Activated naive CD4-positive, alpha-beta T cell (primary cell): ENCODE data around the gene C9orf78.

Experiments
- DNase-seq, 4 experiments: peaks; one replicate each; lab custom pipeline; 2025; lab: John Stamatoyannopoulos, UW

C9orf78 gene

GRCh38 chr9:129840034-129840433 lies 5.0 kb upstream of the C9orf78 start:
- DNase-seq = no peak

DNA sequence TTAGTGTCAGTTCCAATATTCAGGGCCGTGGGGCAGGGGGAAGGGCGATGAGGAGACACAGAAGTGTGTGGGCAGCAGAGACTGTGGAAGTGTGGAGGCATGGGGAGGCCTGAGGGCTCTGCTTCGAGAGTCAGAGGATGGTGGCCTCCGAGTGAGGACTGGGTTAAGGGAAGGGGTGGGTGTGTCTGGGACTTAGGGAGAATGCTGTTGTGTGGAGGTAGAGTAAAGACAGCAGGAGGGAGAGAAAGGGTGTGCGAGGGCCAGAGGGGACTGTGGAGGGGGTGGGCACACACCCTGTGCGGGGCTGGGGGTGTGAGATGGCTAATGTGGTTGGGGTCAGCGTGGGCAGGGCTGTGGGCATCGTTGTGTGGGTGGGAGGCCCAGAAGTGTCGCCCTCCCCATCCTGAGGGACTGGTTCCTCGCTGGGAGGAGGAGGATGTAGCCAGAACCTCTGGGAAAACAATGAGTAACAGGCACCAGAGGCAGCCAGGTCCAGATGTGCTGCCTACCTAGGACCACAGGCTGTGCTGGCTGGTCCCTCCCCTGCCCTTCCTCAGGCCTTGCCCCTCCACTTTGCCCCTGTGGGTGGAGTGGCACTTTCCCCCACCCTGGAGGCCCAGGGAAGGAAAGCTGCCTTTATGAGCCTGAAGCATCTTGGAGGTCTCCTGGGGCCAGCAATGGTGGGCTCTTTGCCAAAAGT lies 4.4 kb upstream of the C9orf78 start:
- no peak for DNase-seq

GRCh38 chr9:129838707-129839259 lies 3.7 kb upstream of the C9orf78 start:
- no peak for DNase-seq

- peak in 1 of 4 experiments; percentile 18 for DNase-seq
These were observed 1.4 kb upstream of the C9orf78 start for GRCh38 chr9:129836311-129837007.

DNA sequence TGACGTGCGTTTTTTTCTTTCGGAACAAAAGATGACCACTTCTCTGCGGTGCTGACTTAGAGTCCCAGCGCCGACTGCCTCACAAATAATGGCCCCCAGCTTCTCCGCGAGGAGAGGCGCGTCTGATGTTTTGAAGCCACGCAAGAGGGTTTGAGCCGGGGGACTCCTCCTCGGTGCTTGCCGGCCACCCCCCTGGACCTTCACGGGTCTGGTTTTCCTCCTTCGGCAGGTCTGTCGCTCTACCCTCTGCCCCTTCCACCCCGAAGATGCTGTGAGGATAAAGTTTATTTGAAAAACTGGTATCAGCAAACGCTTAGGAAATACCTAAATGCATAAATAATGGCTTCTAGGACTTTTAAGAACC lies 767 bp upstream of the C9orf78 start:
- no peak for DNase-seq

GRCh38 chr9:129834489-129835127 lies 467 bp downstream of the C9orf78 start:
- peak in 2 of 4 experiments; percentile 31 to 45 for DNase-seq

- DNase-seq = no peak
These were observed 2.1 kb downstream of the C9orf78 start for GRCh38 chr9:129832982-129833381.

DNA sequence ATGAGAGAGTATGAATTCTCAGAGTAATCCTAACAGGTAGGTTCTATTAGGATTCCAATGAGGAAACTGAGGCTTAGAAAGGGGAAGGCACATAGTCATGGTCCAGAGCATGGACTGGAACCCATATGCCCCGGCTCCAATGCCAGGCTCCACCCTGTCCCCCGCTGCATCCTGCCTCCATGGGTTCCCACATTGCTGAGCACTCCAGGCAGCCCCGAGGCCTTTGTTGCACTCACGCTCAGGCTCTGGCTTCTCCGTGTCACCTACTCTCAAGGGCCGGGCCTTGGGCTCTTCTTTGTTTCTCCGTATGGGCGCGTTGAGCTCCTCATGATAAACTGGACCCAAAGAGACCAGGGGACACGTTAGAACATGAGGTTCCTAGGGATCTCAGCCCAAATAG lies 6.1 kb downstream of the C9orf78 start:
- DNase-seq = no peak

- DNase-seq = no peak
These were observed 7.0 kb downstream of the C9orf78 start for GRCh38 chr9:129828051-129828450.

DNA sequence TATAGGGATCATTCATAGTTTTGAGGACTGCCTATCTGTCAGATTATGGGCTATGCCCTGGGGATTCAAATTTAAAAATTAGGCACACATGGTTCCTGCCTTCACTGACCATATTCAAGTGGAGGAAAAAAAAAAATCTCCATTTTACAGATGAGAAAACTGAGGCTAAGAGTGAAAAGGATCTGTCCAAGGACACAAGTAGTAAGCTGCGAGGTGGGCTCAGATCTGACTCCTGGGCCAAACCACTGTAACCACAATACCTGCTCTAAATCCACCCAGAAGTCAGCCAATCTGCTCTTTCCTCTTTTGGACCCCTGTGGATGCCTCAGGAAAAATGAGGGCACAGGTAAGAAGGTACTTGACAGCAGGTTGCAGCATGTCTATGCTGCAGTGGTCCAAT lies 8.3 kb downstream of the C9orf78 start:
- DNase-seq = no peak

- no peak for DNase-seq
These were observed 8.7 kb downstream of the C9orf78 start for GRCh38 chr9:129826344-129826743.

DNA sequence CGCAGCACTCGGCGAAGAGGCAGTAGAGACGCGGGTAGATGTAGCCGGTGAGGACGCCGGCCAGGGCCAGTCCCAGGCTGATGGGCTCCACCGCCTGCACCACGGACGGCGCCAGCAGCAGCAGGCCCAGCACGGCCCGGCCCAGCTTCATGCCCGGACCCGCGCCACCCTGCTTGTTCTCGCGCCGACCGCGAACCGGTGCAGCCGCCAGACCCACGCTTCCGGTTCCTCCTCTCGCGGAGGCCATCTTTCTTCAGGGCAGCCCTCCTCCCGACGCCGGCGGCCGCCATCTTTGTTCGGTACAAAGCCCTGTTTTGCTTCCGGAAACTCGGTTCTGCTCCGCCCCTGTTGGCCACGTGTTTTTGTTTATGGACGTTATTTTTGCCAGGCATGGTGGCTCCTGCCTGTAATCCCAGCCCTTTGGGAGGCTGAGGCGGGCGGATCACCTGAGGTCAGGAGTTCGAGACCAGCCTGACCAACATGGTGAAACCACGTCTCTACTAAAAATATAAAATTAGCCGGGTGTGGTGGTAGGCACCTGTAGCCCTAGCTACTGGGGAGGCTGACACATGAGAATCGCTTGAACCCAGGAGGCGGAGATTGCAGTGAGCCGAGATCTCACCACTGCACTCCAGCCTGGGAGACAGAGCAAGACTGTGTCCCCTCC lies 11.0 kb downstream of the C9orf78 start, which contains the start of gene TOR1A:
TSS of gene TOR1A (minus strand) at position 202 of the 667 bp plus-strand sequence. CDS start at position 151, 51 bp downstream.
- DNase-seq = peak; percentile 73 to 85 (median 81)

DNA sequence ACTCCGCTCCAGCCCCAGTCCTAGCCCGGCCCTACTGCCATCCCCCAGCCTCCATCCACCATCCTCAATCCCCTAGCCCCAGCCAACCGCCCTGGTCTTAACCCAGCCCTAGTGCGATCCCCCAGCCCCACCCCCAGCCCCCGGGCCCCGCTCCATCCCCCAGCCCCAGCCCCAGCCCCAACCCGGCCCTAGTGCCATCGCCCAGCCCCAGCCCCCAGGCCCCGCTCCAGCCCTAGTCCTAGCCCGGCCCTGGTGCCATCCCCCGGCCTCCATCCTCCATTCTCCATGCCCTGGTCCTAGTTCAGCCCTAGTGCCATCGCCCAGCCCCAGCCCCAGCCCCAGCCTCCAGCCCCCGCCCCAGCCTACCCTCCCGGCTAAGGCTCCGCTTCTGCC lies 11.5 kb downstream of the C9orf78 start:
- DNase-seq = no peak

DNA sequence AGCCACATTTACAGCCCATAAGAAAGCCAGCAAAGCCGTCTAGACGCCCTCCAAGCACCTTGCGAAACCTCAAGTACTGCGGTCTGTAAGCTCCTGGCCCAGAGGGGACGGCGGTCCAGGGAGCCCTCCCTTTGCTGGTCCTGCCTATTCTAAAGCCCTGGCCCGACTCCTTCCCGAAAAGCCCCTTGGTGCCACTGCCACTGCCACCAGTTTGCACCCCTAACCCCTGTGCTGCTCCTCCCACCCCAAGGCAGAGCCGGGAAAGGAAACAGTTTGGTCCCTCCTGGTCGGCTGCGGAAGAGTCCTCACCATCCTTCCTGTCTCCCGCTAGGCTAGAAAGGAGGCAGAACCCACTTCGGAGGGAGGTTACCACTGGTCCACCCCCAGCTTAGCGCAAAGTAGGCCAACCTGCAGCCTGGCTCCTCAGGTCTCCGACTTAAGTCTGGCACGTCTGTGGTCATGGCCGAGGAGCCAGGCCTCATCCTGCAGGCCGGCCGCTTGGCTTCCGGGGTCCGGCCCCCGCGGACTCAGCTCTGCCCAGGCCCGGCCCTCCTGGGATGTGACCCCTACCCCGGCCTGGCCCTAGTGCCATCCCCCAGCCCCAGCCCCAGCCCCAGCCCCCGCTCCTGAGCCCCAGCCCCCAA lies 12.1 kb downstream of the C9orf78 start:
- DNase-seq = no peak

- DNase-seq = no peak
These were observed 18.3 kb downstream of the C9orf78 start for GRCh38 chr9:129816501-129817435.

GRCh38 chr9:129815278-129815677 lies 19.8 kb downstream of the C9orf78 start:
- DNase-seq = no peak

GRCh38 chr9:129814432-129815223 lies 20.4 kb downstream of the C9orf78 start:
- DNase-seq = no peak

DNA sequence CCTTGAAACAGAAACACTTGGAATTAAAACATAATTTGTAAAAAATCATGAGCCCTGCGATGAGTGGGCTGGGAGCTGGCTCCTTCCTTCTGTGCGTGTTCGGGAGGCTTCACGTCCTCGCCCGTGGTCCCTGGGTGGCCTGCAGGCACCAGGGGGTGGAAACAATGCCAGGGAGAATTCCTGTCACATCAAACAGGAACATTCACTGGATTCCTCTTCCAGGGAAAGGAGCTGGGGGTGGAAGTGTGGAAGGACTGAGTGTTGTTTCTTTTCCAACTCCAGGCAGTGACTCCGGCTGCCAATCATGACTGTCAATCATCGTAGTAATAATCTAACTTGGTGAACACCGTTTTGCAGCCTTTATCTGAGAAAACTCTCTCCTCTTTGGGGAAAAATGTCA lies 21.4 kb downstream of the C9orf78 start:
- DNase-seq = no peak

GRCh38 chr9:129812385-129812784 lies 22.7 kb downstream of the C9orf78 start:
- DNase-seq = no peak

- no peak for DNase-seq
These were observed 23.1 kb downstream of the C9orf78 start for GRCh38 chr9:129811967-129812363.
